ENCODE measurements around the gene SLC6A1.

SLC6A1 gene

DNA sequence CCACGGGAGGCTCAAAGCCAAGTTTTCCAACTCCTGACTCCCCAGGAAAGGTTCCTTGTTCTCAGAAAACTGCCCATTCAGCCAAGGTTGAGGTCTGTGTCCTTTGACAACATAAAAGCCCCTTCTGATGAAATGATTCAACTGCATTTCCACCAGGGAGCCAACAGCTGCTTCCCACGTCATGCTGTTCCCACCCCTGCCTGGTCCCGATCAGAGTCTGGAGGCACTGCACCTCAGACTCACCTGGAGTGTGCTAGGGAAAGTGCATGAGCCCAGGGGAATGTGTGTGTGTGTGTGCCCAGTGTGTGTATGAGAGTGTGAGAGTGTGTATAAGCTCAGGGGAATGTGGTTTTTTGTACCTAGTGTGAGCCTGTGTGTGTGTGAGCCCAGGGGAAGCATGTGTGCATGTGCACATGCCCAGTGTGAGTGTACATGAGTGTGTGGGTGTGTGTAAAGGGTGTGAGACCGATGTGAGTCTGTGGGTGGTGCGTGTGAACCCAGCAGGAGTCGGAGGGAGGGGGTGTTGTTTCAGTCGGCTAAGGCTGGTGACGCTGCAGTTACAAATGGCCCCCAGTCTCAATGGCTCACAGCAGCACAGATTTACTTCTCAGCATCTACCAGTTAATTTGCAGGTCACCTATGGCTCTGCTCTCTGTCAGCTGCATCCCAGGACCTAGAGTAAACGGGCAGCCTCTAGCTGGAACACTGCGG is 20.3 kb upstream of the SLC6A1 start:
- DNase-seq = no peak

DNA sequence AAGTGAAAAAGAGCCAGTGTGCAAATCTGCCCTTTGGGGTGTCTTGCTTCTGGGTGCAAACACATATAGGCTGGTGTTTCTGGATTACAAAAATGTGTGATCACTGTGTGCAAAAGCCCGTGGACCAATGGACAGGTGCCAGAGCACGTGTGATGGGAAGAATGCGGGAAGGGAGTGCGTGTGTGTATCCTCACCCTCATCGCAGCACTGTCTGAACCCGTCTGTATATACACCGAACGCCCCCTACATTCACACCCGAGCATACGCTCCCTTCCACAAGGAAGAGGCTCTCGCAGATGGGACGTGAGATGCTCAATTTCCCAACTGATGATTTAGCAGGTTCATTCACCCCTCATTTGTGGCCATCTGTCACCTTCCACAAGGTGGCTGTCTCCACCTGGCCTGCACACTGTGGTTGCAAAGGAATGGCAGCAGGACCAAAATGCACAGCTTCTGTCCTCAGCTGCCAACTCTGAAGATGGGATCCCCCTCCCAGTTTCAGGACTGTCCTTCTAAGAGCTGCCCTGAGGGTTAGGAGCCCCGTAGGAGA is 19.4 kb upstream of the SLC6A1 start:
- DNase-seq = no peak

DNA sequence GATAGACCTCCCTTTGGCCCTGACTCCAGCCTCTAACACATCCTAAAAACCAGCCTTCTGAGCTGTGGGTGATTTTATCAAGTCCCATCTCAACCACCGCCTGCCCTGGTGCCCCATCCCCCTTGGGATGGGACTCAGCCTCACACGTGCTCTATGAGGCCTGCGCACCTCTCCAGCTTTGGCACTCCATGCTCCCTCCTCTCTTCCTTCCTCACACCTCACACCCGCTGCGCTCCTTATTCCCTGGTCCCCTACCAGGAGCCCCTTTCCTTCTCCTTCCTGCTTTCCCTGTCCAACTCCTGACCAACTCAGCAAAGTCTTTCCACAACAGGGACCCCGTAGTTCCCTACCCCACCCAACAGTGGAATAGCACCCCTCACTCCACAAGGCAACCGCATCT is 18.4 kb upstream of the SLC6A1 start:
- DNase-seq = no peak

DNA sequence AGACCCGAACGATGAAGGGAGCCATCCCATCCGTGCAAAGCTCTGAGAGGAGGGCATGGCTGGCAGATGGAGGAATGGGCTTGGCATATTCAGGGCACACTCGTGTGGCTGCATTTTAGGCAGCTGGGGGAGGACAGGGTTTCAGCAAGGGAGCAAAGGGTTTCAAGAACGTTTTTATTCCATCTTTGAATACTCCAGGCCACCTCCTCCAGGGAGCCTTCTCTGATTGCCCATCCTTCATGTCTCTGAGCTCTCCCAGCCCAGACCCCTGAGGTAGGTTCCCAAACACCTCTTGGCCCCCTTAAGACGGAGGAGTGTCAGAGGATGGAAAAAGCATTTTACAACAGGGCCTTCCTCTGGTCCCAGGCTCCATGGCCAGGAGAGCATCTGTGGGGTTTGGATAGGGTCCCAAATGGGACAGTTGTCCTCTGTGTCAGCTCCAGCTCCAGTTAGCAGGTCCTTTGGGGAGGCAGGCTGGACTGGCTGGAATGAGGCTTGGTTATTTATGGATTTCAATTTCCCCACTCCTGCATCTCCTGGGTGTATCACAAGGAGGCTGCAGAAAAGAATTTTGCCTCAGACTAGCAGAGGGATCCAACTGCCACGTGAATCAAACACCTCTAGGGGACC is 17.7 kb upstream of the SLC6A1 start:
- DNase-seq = no peak

DNA sequence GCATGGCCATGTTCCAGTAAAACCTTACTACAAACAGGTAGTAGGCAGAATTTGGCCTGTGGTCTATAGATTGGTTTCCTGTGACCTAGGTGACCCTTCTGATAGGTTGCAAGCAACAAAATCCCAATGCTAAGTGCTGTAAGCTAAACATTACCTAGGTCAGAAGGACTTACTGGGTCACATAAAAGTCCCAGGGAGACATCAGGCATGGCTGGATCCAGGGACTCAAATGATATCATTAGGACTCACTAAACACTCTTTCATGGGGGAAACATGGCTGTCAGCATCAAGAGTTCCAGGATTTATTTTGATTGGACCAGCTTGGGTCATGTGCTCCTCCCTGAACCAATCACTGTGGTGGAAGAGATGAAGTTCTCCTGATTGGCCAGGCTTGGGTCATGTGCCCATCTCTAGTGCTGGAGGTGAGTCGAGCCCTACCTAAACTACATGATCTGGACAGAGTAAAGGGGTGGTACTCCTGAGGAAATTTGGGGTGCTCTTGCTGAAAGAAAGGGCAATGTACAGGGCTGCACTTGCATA is 16.8 kb upstream of the SLC6A1 start:
- DNase-seq = no peak

DNA sequence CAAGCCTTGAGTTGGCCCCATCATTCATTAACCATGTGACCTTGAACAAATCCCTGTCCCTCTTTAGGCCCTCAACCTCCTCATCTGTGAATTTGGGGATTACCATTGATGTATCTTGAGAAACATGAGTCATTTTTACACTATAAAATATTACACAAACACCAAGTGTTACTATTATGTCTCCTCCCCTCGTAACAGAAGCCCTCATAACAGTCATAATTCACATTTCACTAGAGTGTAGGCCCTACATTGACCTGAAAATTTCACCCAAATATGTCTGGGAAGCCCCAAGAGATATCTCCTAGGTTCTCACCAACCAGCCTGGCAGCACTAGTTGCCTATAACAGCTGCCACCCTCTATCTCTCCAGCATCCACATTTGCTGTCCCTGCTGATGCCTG is 15.8 kb upstream of the SLC6A1 start:
- no peak for DNase-seq

DNA sequence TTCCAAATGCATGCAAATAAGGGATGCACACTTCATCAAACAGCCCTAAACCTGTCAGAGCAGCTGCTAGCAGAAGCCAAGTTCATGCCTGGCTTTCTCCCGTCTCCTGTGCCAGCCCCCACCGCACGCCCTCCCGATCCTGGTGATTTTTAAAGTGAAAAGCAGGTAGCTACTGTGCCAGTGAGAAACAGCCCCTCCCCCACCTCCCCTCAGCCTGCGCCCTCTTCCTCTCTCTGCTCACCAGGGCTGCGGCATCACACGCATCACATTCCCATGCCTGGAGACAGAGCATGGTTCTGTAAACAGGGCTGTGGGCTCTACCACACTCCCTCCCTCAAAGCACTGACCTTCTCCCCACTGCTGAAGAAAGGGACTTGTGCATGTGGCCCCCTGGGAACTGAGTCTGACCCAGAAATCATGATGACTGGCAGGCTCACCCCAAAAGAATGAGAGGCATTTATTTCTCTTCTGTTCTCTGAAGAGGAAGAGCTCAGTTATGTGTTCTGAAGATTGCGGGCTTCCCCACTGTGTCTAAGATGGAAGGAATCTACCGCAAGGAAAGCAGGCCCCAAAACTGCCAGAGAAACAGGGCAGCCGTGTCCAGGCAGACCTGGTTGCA is 14.5 kb upstream of the SLC6A1 start:
- no peak for DNase-seq

DNA sequence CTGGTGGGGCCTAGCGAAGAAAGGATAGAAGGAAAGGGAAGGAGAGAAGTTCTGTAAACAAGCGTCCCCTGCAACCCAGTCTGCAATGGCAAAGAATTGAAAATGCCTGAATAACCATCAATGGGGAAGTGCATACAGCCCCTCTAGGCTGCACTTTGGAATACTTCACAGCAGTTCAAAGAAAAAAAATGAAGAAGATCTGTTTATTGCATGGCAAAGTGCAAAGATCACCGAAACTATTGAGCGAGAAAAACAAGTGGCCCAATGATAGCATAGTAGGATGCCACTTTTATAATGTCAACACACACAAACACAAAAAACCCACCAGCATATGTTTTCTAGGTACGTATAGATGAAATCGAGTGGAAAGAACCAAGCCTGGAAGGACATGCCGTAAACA is 13.6 kb upstream of the SLC6A1 start:
- DNase-seq = no peak

DNA sequence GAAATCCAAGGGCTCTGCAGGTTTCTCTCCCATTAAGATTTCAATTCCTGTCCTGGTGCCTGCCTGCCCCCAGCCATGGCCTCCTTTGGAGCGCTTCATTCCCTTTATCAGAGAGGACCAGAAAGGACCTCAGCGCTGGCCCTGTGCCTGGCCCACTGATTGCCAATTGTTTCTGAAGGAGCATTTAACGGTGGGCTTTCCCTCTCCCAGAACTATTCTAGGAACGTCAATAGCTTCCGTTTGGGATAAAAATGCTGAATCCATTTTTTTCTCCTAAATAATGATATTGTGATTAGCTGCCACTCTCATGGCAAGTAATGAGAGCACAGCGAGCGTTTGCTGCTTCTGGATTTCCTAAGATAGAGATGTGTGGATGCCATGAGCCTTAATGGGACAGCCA is 12.2 kb upstream of the SLC6A1 start:
- DNase-seq = no peak

DNA sequence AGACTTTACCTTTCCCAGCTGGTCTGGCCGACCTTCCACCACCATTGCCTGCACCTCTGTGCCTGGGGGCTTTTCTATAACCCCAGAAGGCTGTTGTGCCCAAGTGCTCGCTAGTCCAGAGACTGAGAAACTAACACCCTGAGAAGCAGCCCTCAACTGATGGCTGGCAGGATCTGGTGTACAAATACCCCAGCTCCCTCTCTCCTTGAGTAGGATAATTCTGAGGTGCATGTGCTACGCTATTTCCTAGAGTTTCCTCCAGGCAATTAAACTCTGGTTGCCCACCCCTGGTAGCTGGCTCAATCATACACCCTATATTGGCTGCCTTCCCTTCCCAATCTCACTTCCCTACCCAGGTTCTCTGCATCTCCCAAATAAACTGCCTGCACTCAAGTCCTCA is 11.5 kb upstream of the SLC6A1 start:
- DNase-seq = no peak

DNA sequence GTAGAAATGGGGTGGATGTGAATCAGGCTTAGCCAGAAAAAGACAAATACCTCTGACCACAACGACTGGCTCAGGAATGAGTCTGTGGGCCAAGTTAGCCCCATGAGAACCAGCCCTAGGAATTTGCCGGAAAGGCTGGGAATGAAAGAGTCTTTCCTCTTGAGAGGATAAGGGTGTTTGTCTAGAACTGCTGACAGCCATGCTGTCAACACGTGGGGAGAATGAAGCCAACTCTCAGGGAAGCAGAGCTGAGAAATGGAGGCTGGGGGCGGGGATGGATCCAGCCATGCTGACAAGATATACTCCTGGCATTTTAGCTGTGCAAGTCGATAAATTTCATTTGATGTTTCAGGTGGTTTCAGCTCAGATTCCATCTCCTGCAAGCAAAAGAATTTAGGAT is 10.6 kb upstream of the SLC6A1 start:
- no peak for DNase-seq

DNA sequence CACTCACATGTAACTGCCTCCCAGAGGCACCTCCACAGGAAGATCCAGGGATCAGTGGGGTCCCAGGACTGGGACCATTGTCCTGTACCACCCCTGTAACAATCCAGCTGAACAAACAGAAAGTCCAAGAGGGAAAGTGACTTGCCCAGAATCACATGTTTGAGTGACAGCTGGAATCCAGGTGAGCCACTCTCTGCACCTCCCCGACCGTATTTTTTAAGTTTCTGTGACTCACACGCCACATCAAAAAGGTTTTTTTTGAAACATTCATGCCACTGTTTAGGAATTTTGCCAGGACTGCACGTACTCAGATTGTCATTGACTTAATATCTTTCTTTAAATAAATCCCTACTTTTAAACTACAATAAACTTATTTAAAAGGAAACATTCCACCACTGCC is 9.8 kb upstream of the SLC6A1 start:
- DNase-seq = no peak

DNA sequence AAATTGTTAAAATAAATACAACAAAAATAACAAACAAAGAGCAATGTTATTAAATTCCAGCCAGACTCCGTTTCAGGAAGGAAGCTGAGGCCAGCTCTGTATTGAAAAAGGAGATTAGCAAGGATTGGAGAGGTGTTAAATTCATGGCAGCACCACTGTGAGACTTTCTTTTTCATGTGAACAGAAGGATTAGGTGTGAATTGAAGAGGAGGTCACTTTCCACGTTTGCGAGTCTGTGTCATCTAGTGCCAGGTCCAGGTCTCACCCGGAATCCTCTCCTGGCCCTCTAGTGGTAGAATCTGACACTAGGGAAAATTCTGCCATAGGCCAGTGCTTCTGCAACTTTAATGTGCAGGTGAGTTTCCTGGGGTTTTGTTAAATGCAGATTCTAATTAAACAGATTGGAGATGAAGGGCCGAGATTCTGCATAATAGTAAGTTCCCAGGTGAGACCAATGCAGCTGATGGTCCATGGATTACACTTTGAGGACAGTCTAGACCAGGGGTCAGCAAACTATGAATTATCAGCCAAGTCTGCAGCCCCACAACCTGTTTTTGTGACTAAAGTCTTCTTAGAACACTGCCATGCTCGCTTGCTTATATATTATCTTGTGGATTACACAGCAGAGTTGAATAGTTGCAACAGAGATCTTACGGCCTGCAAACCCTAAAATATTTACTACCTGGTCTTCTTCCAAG is 9.2 kb upstream of the SLC6A1 start:
- DNase-seq = no peak

DNA sequence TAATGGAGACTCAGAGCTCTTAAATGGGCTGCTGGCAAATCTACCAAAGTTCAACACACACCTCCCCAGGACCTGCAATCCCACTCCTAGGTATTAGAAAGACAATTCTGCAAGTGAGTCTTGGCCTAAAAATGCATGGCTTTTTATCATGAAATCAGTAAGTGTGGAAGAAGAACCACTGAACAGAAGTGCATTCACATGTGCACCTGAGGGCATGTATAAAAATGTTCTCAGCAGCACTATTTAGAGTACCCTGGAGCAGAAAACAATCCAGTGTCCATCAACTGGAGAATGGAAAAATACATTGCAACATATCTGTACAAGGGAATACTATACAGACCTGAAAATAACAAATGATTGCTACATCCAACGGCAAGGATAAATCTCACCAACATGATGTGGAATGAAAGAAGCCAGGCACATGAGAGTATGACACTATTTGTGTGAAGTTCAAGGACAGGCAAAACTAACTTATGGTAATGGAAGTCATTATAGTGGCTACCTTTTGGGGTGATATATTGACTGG is 8.1 kb upstream of the SLC6A1 start:
- DNase-seq = no peak

DNA sequence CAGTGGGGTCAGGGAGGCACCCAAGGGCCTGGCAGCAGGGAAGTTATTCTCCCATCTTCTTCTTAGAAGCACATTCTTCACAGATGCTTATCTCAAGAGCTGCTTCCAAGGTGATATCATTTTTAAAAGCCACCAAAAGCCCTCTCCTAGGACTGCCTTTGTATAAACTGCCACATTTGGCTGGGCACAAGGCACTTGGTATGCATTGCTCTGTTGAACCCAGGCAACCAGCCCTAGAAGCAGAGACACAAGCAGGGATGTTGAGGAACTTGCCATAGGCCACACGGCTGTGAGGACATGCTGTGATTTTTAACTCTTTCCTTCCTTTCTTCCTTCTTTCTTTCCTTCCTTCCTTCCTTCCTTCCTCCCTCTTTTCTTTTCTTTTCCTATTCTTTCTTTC is 7.4 kb upstream of the SLC6A1 start:
- no peak for DNase-seq

DNA sequence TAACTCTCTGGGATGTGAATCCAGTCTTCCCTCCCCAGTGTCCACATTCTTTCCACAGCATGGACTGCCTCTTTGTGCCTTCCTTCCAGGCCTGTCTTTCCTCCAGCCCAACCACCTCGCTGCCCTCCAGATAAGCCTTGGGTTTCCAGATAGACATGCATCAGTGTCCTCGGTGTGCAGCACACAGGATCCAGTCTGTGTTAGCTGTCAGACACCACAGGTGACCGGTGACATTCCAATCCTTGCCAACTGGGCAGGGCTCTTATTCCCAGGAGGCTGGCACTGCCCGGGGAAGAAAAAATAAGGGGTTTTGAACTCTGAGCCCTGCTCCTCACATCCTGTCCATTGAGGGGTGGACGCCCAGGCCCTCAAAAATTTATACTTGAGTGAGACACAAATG is 6.0 kb upstream of the SLC6A1 start:
- DNase-seq = no peak

DNA sequence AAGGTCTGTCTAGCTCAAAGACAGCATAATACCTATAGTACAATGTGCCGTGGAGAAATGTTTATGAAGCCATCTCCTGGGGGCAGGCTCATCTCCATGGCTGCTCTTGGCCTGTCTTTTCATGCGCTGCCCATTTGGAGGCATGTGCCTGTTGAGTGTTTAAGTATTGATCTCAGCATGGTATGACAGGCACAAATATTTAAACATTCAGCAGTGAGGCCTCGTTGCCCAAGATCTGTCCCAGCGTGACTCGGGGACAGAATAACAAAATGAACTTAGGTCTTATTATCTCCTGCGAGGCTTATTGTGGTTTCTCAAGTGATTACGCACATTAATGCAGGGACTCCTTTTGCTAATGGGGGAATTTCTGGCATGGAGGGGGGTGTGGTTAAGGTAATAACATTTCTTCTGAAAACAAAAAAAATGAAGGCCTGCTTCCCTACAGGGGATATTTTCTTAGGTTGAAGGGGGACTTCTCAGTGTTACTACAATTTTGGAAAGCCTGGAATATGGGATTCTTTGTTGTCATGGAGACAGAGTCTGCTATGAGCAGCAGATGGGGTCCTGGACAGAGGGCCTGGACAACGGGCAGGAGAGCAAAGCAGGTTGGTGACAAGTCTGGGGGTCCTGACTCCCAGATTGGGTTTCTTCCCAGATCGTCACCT is 4.4 kb upstream of the SLC6A1 start:
- no peak for DNase-seq

DNA sequence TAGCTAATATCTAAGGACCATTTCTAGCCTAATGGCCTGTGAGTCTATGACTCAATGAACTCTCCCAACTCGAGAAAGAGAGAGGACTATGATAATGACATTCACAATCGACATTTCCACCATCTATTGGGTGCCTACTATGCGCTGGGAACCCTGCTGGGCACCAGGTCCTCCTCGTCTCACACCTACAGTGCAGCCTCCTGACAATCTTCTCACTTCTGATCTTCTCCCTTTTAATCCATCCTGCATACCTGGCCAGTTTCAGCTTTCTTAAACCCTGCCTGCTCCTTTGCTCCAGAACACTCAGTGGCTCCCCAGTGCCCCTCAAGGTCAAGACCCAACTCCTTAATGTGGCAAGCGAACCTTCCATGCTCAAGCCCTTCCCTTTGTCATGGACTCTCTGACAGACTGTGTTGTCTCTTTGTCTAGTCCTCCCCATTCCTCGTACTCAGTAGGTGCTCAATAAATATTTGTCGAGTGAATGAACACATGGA is 3.5 kb upstream of the SLC6A1 start:
- DNase-seq = no peak

DNA sequence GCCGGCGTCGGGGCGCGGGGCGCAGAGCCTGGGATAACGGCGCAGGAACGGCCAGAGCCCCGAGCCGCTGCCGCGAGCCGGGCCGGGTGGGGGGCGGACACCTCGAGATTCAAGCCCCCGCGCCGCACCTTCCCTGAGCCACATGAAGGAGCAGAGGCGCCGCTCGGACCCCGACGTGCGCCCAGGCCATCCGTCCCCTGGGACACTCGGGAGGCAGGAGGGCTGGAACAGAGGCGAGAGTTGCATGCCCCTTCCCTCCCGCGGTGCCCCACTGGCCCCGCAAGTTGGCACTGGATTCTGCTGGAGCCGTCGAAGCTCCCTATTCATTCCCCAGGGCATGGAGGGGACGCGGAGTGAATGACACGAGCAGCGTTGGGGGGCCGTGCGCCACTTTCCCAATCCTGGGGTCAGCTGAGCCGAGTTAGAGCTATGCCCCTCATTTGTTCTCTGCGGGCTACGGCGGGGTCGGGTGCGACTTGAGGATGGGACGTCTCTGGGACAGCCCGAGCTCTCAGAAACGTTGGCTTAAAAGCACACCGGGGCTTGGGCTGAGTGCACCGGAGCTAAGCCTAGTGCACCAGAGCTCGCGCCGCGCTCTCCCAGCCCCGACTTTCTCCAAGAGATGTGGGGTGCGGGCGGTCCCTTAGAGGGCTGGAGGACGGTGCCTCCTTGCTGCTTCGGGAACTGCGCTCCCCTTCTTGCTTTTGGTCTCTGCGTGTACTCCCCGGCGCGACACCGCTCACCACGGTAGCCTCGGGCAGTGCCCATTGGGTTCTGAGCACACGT is 588 bp downstream of the SLC6A1 start:
- no peak for DNase-seq

DNA sequence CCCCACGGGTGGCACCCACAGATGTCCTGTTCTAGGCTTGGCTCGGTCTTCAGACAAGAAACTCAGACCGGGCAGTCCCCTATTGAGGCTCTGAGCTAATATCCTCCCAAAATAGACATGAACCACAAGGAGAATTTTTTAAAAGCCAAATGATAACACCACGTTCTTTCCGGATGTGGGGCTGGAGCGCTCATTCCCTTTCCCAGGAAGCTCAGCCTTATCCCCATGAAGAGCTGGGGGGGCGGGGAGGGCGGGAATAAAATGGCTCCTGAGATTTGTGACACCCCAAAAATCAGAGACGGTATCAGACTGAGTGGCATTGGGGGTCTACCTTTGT is 1.1 kb downstream of the SLC6A1 start:
- DNase-seq = no peak

DNA sequence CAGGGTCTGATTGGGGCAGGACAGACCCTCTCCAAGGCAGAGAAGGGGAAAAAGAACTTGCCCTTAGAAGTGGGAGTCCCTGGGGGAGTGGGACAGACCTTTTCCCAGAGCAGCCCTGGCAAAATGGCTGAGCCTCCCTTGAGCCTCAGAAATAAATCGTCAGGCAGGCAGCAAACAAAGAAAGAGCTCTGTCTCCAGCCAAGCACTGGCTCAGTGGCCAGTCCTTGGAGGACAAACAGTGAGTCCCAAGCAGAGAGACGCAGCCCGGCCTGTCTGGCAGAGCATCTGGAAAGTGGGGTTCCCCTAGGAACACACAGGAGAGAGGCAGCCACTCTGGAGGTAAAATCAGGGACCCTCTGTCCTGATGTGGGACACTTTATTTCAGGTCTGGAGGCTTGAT is 1.8 kb downstream of the SLC6A1 start:
- no peak for DNase-seq

DNA sequence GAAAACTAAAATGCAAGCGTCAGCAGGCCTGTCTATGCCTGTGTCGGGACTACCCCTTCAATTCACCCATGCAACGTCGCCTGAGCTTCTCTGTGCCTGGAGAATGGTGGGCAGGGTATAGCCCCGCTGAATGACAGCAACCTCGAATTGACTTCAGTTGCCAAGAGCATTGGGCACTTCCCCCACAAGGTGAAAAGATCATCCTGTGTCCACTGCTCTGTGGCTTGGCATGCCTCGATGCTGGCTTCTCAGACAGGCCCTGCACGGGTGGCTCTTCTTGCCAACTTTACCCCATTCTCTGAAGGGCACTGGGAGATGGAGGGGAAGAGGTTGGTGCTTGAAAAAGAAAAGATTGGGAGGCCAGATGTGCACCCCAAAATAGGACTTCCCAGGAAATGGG is 3.3 kb downstream of the SLC6A1 start:
- no peak for DNase-seq
